ENCODE data around the gene COPA.

The COPA gene

DNA sequence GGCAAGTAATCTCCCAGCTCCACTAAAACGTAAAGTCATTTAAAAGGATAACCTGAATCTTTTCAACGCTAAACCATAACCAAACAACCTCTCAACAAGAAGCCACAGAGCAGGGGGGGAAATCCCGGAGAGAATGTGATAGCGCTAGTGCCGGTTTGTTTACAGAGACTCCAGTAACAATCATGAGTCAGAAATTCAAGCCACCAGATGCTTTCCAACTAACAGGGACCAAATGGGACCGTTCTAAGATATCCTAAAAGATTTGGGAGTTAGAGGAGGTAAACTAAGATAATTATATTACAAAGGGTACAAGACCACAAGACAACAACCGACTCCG, 81.5 kb downstream of the COPA start:
- POLR2A ChIA-PET: interaction anchor here (0.8 to 1.4 kb wide), 6 partner anchors 9 to 139 kb away, joined by 3 to 12 read pairs (median 3); partner anchors contain the start of gene PEX19
- CTCF ChIA-PET: interaction anchor here (1.4 to 2.4 kb wide), 3 partner anchors 10 to 68 kb away, joined by 7 to 13 read pairs (median 9); no protein-coding TSS in a partner anchor
- TF ChIP-seq ZNF384 (IDR thresholded peaks at IDR 0.05): no peak

DNA sequence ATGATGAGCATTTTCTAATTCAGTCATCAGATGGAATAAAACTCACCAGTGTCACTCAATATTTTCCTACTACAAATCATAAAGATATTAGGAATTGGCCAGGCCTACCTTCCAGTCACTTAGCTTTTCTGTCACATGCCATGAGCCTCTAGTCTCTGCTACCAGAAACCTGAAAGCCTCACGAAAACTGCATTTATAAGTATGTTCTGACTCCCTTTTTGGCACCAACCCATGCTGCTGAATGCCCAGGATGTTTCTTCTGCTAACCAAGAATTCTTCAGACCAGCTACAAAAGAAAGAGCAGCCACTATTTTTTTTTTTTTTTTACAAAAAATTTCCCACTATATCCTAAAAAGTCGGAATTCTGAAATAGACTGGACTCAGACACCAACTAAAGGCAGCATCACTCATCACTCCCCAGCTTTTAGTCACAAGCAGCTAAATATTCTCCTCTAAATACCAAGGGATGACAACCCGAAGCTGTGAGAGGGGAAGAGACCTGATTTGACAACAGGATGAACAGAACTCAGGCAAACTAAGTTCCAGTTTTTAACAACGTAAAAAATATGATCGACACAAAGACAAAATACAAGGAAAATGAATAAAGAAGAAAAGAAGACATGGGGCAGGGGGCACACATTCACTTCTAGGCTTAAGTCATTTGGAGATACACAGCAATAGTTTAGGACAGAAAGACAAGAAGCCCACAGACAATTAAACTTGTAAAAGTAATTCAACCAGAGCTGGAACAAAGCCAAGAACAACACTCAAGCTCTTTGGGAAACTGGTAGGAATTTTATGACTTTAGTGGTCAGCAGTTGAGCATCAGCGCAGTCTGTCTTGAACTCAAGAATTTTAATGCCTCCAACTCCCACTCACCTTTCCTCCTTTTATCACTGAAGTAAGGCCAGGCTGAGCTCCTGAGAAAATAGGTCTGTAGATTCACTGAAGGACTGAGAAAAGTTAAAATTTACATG, 82.4 kb downstream of the COPA start:
- DNase-seq (ENCODE audit: extremely low spot score): peak; percentile 70
- CTCF ChIA-PET: interaction anchor here (0.6 to 2.4 kb wide), 3 partner anchors 9 to 68 kb away, joined by 3 to 13 read pairs (median 7); no protein-coding TSS in a partner anchor
- TF ChIP-seq CTBP1 (IDR thresholded peaks at IDR 0.05; ENCODE audit: borderline replicate concordance): peak; percentile 79
- TF ChIP-seq, protein P1, sequence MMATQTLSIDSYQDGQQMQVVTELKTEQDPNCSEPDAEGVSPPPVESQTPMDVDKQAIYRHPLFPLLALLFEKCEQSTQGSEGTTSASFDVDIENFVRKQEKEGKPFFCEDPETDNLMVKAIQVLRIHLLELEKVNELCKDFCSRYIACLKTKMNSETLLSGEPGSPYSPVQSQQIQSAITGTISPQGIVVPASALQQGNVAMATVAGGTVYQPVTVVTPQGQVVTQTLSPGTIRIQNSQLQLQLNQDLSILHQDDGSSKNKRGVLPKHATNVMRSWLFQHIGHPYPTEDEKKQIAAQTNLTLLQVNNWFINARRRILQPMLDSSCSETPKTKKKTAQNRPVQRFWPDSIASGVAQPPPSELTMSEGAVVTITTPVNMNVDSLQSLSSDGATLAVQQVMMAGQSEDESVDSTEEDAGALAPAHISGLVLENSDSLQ (IDR thresholded peaks at IDR 0.05): peak; percentile 44; the same call in 1 of the 2 replicates
- no peak for TF ChIP-seq ARNT (IDR thresholded peaks at IDR 0.05)
- POLR2A ChIA-PET: interaction anchor here (0.8 to 1.4 kb wide), 7 partner anchors 8 to 70 kb away, joined by 3 to 12 read pairs (median 3); partner anchors contain the start of gene PEX19

More for the DNA sequence above, 81.5 kb downstream of the COPA start:
- DNase-seq (ENCODE audit: extremely low spot score): peak; percentile 41

DNA sequence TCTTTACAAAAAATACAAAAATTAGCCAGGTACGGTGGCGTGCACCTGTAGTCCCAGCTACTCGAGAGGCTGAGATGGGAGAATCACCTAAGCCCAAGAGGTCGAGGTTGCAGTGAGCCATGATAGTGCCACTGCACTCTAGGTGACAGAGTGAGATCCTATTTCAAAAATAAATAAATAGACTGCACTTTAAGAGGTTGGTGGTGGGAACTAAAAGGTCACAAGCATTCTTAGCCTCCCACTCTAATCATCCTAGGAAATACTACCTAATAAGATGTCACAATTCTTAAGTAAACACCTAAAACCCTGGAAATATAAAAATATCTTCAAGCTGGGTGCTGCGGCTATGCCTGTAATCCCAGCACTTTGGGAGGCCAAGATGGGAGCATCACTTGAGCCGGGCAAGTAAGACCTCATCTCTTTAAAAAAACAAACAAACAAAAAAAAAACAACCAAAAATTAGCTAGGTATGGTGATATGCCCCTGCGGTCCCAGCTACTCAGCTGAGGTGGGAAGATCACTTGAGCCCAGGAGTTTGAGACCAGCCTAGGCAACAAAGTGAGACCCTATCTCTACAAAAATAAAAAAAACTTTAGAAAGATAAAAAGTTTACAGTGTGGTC, 84.8 kb downstream of the COPA start:
- no peak for TF ChIP-seq LEF1 (IDR thresholded peaks at IDR 0.05; ENCODE audit: borderline replicate concordance)
- TF ChIP-seq FOXK2 (IDR thresholded peaks at IDR 0.05): no peak
- TF ChIP-seq TARDBP (IDR thresholded peaks at IDR 0.05): no peak
- no peak for TF ChIP-seq BHLHE40 (IDR thresholded peaks at IDR 0.05; ENCODE audit: borderline replicate concordance)
- TF ChIP-seq ZNF384 (IDR thresholded peaks at IDR 0.05): peak; percentile 14; the same call in 1 of the 2 replicates
- no peak for TF ChIP-seq L3MBTL2 (conservative IDR thresholded peaks at IDR 0.05)
- peak; percentile 58; the same call in 1 of the 2 replicates for TF ChIP-seq CTBP1 (IDR thresholded peaks at IDR 0.05; ENCODE audit: borderline replicate concordance)
- no peak for TF ChIP-seq FOXM1 (IDR thresholded peaks at IDR 0.05; ENCODE audit: borderline replicate concordance)
- no peak for TF ChIP-seq NFRKB (IDR thresholded peaks at IDR 0.05)
- TF ChIP-seq ELF4 (IDR thresholded peaks at IDR 0.05): no peak
- TF ChIP-seq SP1 (IDR thresholded peaks at IDR 0.05): no peak
- ChIA-PET CTCF (no interaction called here), POLR2A (interaction anchor here (1.2 kb wide), 1 partner anchor 26 kb away, joined by 3 read pairs; no protein-coding TSS in a partner anchor)
- DNase-seq (ENCODE audit: extremely low spot score): no peak

DNA sequence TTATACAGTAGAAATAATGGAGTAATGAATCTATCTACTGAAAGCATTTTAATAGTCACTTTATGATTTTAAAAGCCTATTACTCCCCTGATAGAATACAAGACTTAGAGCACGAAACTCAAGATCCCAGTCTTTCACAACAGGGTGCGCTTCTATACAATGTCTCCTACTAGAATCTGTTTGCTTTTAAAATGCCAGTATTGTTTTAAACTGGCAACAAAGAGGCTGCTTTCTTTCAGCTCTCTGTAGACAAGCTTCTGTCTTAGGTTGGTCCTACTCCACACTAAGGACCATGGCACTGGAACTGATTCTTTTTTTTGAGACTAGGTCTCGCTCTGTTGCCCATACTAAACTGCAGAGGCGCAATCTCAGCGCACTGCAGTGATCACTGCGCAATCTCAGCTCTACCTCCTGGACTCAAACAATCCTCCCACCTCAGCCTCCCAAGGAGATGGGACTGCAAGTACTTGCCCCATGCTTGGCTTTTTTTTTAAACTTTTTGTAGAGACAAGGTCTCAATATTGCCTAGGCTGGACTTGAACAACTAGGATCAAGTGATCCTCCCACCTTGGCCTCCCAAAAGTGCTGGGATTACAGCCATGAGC, 85.5 kb downstream of the COPA start:
- POLR2A ChIA-PET: interaction anchor here (1.1 kb wide), 1 partner anchor 27 kb away, joined by 3 read pairs; the partner anchor contains the start of gene PEX19
- DNase-seq (ENCODE audit: extremely low spot score): no peak
- CTCF ChIA-PET: interaction anchor here (0.5 to 0.6 kb wide), 2 partner anchors 64 to 149 kb away, joined by 3 to 4 read pairs; no protein-coding TSS in a partner anchor
- TF ChIP-seq BHLHE40 (IDR thresholded peaks at IDR 0.05; ENCODE audit: borderline replicate concordance) (no peak), NFRKB (IDR thresholded peaks at IDR 0.05) (no peak), FOXM1 (IDR thresholded peaks at IDR 0.05; ENCODE audit: borderline replicate concordance) (no peak), TARDBP (IDR thresholded peaks at IDR 0.05) (no peak), L3MBTL2 (conservative IDR thresholded peaks at IDR 0.05) (no peak), ARNT (IDR thresholded peaks at IDR 0.05) (no peak)

DNA sequence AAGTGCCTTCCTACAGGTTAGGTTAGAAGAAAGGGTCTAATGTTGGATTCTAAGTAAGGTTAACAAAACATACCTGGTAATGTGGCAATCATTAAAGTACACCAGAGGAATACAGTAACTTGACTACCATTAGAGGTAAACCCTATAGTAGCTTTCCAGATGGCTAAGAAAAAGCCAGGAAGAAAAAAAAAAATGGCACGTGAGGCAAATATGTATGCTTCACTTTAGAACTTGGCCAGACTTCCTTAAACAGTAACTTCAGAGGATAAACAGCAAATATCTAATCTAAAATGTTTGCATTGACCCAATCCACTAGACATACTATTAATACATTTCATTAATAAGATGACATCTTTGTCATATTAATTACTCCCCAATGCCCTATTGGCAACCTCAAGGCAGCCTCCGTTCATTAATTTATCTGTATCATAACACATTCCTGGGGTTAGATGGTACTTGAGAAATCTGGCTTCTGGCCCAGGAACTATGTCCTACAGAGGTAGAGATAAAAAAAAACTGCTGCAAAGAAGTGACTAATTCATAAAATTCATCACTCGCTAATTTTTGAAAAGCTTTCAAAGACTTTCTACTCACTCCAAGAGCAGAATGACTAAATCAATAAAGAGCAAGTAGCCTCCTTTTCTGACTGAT, 86.5 kb downstream of the COPA start:
- no peak for DNase-seq (ENCODE audit: extremely low spot score)
- CTCF ChIA-PET: interaction anchor here (0.6 kb wide), 1 partner anchor 35 kb away, joined by 3 read pairs; no protein-coding TSS in a partner anchor

DNA sequence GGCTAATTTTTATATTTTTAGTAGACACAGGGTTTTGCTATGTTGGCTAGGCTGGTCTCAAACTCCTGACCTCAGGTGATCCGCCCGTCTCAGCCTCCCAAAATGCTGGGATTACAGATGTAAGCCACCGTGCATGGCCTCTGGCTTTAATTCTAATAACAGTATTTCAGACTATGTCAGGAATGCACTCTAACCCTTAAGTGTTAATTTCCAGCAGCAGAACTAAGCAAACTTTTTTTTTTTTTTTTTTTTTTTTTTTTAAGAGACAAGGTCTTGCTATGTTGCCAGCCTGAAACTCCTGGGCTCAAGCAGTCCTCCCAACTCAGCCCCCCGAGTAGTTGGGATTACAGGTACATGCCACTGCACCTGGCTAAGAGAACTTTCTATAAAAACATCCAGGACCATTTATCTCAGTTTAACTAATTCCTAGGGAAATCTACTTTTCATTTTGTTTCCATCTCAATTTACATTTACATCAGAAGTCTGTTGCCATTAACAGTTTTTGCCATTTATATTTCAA, 87.2 kb downstream of the COPA start:
- ChIA-PET POLR2A (no interaction called here), CTCF (no interaction called here)
- DNase-seq (ENCODE audit: extremely low spot score): no peak
- TF ChIP-seq L3MBTL2 (conservative IDR thresholded peaks at IDR 0.05) (no peak), HDGF (IDR thresholded peaks at IDR 0.05; ENCODE audit: borderline replicate concordance) (no peak), FOXK2 (IDR thresholded peaks at IDR 0.05) (no peak), ZNF384 (IDR thresholded peaks at IDR 0.05) (no peak), FOXM1 (IDR thresholded peaks at IDR 0.05; ENCODE audit: borderline replicate concordance) (no peak), SUZ12 (IDR thresholded peaks at IDR 0.05) (no peak)

More for the DNA sequence above, 86.5 kb downstream of the COPA start:
- TF ChIP-seq HDGF (IDR thresholded peaks at IDR 0.05; ENCODE audit: borderline replicate concordance) (no peak), CTBP1 (IDR thresholded peaks at IDR 0.05; ENCODE audit: borderline replicate concordance) (no peak)
- POLR2A ChIA-PET: interaction anchor here (1.1 kb wide), 1 partner anchor 28 kb away, joined by 3 read pairs; the partner anchor contains the start of gene PEX19

All from HEK293T (cell line).